ENCODE measurements around the gene TKFC.

TKFC gene

GRCh38 chr11:61349916-61350315 is 16.9 kb downstream of the TKFC start:
- H3K4me1 Mint-ChIP-seq, result peaks cover 10% of the 10 kb centered on the region
- peak overlapping the region; percentile 22 for H3K27ac Mint-ChIP-seq
- no peak overlapping the region for H3K4me3 Mint-ChIP-seq
- peaks cover 39% of the 10 kb centered on the region for H3K36me3 Mint-ChIP-seq
- no peaks in the 10 kb centered on the region for H3K9me3 Mint-ChIP-seq
- ATAC-seq (no peak), DNase-seq (ENCODE audit: low spot score in 2 of 2) (no peak)

- H3K27ac Mint-ChIP-seq, result peak overlapping the region; percentile 22
- H3K4me1 Mint-ChIP-seq, result peaks cover 10% of the 10 kb centered on the region
- H3K9me3 Mint-ChIP-seq, result no peaks in the 10 kb centered on the region
- no peak for DNase-seq (ENCODE audit: low spot score in 2 of 2)
- H3K4me3 Mint-ChIP-seq, result no peak overlapping the region
- peak; percentile 19 for ATAC-seq
- H3K36me3 Mint-ChIP-seq, result peaks cover 43% of the 10 kb centered on the region
Observed at GRCh38 chr11:61350336-61350735, 17.3 kb downstream of the TKFC start.

- no peak for ATAC-seq
- Mint-ChIP-seq H3K9me3 (no peaks in the 10 kb centered on the region), H3K27ac (peak overlapping the region; percentile 22), H3K4me3 (no peak overlapping the region), H3K36me3 (peaks cover 47% of the 10 kb centered on the region), H3K4me1 (peaks cover 10% of the 10 kb centered on the region)
- no peak for DNase-seq (ENCODE audit: low spot score in 2 of 2)
Observed at GRCh38 chr11:61350803-61351202, 17.8 kb downstream of the TKFC start.

GRCh38 chr11:61352038-61352437 is 19.0 kb downstream of the TKFC start:
- peak overlapping the region; percentile 58 for H3K27ac Mint-ChIP-seq
- peaks cover 59% of the 10 kb centered on the region for H3K36me3 Mint-ChIP-seq
- DNase-seq (ENCODE audit: low spot score in 2 of 2) (no peak), ATAC-seq (no peak)
- H3K9me3 Mint-ChIP-seq, result no peaks in the 10 kb centered on the region
- H3K4me1 Mint-ChIP-seq, result peaks cover 10% of the 10 kb centered on the region
- no peak overlapping the region for H3K4me3 Mint-ChIP-seq

GRCh38 chr11:61353131-61354067 is 20.4 kb downstream of the TKFC start:
- DNase-seq (ENCODE audit: low spot score in 2 of 2), result no peak
- H3K36me3 Mint-ChIP-seq, result peaks cover 59% of the 10 kb centered on the region
- H3K9me3 Mint-ChIP-seq, result no peaks in the 10 kb centered on the region
- no peak overlapping the region for H3K4me3 Mint-ChIP-seq
- H3K27ac Mint-ChIP-seq, result peak overlapping the region; percentile 9
- H3K4me1 Mint-ChIP-seq, result peaks cover 10% of the 10 kb centered on the region
- ATAC-seq, result no peak

DNA sequence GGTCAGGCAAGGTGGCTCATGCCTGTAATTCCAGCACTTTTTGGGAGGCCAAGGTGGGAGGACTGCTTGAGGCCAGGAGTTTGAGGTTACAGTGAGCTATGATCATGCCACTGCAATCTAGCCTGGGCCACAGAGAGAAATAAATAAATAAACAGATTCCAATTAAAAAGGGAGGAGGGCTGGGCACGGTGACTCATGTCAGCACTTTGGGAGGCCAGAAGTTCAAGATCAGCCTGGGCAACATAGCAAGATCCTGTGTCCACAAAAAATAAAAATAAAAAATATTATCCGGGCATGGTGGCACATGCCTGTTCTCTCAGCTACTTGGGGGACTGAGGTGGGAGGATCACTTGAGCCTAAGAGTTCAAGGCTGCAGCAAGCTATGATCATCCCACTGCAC is 21.2 kb downstream of the TKFC start:
- ATAC-seq (no peak), DNase-seq (ENCODE audit: low spot score in 2 of 2) (no peak)
- peaks cover 54% of the 10 kb centered on the region for H3K36me3 Mint-ChIP-seq
- H3K27ac Mint-ChIP-seq, result no peak overlapping the region
- peaks cover 10% of the 10 kb centered on the region for H3K4me1 Mint-ChIP-seq
- H3K9me3 Mint-ChIP-seq, result no peaks in the 10 kb centered on the region
- H3K4me3 Mint-ChIP-seq, result no peak overlapping the region

GRCh38 chr11:61356706-61357105 is 23.7 kb downstream of the TKFC start:
- no peak overlapping the region for H3K4me3 Mint-ChIP-seq

GRCh38 chr11:61357233-61357893 is 24.3 kb downstream of the TKFC start:
- Mint-ChIP-seq H3K4me3 (no peak overlapping the region), H3K4me1 (peaks cover 11% of the 10 kb centered on the region), H3K27ac (peak overlapping the region; percentile 74), H3K9me3 (no peaks in the 10 kb centered on the region), H3K36me3 (peaks cover 51% of the 10 kb centered on the region)
- no peak for DNase-seq (ENCODE audit: low spot score in 2 of 2)
- no peak for ATAC-seq

More at GRCh38 chr11:61356706-61357105, 23.7 kb downstream of the TKFC start:
- H3K27ac Mint-ChIP-seq, result peak overlapping the region; percentile 74
- ATAC-seq (no peak), DNase-seq (ENCODE audit: low spot score in 2 of 2) (no peak)
- H3K4me1 Mint-ChIP-seq, result peaks cover 6% of the 10 kb centered on the region
- no peaks in the 10 kb centered on the region for H3K9me3 Mint-ChIP-seq
- peaks cover 47% of the 10 kb centered on the region for H3K36me3 Mint-ChIP-seq

DNA sequence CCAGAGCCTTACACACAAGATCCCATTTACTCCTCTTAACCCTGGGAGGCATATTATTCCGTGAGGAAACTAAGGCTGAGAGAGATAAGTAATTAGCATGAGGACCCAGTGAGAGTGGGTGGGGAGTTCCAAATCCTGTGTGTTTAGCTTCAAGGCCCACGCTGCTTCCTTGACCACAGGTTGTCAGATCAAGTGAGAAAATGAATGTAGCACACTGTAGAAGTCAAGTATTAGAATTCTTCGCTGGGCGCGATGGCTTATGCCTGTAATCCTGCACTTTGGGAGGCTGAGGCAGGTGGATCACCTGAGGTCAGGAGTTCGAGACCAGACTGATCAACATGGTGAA is 24.8 kb downstream of the TKFC start:
- ATAC-seq (no peak), DNase-seq (ENCODE audit: low spot score in 2 of 2) (no peak)
- H3K36me3 Mint-ChIP-seq, result peaks cover 52% of the 10 kb centered on the region
- no peak overlapping the region for H3K4me3 Mint-ChIP-seq
- peaks cover 16% of the 10 kb centered on the region for H3K4me1 Mint-ChIP-seq
- no peaks in the 10 kb centered on the region for H3K9me3 Mint-ChIP-seq
- no peak overlapping the region for H3K27ac Mint-ChIP-seq

DNA sequence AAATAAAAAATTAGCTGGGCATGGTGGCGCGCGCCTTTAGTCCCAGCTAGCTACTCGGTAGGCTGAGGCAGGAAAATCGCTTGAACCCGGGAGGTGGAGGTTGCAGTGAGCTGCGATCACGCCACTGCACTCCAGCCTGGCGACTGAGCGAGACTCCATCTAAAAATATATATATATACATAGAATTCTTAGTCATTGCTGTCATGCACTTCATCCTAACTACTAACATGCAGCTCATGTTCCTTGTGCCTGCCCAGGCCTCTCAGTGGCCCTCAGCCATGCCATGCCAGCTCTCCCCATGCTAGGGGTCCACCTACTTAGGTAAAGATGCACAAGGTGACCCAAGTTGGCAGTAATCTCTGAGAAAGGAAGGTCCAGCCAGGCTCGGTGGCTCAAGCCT is 25.5 kb downstream of the TKFC start:
- no peak overlapping the region for H3K27ac Mint-ChIP-seq
- H3K9me3 Mint-ChIP-seq, result no peaks in the 10 kb centered on the region
- ATAC-seq (no peak), DNase-seq (ENCODE audit: low spot score in 2 of 2) (no peak)
- peaks cover 19% of the 10 kb centered on the region for H3K4me1 Mint-ChIP-seq
- no peak overlapping the region for H3K4me3 Mint-ChIP-seq
- peaks cover 50% of the 10 kb centered on the region for H3K36me3 Mint-ChIP-seq

DNA sequence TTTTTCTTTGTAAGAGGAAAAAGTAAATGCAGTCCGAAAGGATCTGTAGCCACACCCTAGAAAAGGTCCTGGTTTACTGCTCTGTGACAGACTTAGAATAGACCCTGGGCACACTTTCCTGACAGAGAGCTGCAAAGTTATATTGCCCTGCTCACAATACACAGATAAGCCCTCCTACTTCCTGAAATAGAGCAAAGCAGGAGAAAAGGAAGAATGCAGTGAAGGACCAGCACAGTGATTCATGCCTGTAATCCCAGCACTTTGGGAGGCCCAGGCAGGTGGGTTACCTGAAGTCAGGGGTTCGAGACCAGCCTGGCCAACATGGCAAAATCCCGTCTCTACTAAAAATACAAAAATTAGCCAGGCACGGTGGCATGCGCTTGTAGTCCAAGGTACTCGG is 26.5 kb downstream of the TKFC start:
- DNase-seq (ENCODE audit: low spot score in 2 of 2), result no peak
- no peak overlapping the region for H3K27ac Mint-ChIP-seq

DNA sequence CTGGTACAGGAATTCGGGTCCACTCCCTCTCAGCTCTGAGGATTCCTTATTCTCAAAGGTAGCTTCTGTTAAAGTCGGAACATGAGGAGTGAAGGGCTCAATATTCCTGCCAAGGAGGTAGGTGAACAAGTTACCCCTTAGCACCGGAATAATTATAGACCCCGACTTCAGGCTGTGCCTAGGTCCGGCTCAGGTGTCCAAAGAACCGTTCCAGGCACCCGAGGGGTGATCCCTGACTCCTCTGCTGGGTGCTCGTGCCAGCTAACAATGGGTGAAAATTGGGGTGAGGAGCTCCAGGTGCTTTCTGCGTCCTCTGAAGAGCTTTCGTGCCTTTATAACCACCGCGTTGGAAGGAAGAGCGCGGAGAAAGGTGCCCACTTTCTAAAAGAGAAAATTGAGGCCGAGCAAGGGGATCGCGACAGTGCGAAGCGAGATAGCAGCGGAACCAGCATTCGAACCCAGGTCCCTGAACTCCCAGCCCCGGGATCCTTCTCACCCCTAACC is 28.3 kb downstream of the TKFC start:
- Mint-ChIP-seq H3K27ac (peak overlapping the region; percentile 98), H3K4me1 (peaks cover 20% of the 10 kb centered on the region), H3K9me3 (no peaks in the 10 kb centered on the region), H3K4me3 (peak overlapping the region; percentile 98), H3K36me3 (peaks cover 57% of the 10 kb centered on the region)
- ATAC-seq (peak; percentile 4), DNase-seq (ENCODE audit: low spot score in 2 of 2) (no peak)

More for the DNA sequence above, 26.5 kb downstream of the TKFC start:
- Mint-ChIP-seq H3K36me3 (peaks cover 56% of the 10 kb centered on the region), H3K4me1 (peaks cover 20% of the 10 kb centered on the region), H3K4me3 (peak overlapping the region; percentile 98), H3K9me3 (no peaks in the 10 kb centered on the region)
- no peak for ATAC-seq

GRCh38 chr11:61361741-61362541 is 28.9 kb downstream of the TKFC start, which contains the start of the genes CYB561A3 and TMEM138:
CYB561A3 (minus strand) TSS chr11:61361882; CDS start chr11:61356713, 5,169 bp downstream.
TMEM138 (plus strand) TSS chr11:61362374; CDS start chr11:61364391, 2,017 bp downstream.
- peaks cover 57% of the 10 kb centered on the region for H3K36me3 Mint-ChIP-seq
- H3K4me1 Mint-ChIP-seq, result peaks cover 20% of the 10 kb centered on the region
- DNase-seq (ENCODE audit: low spot score in 2 of 2), result peak; percentile 75 to 93
- peak within 1 kb of the TSS; percentile 98 for H3K4me3 Mint-ChIP-seq
- no peaks in the 10 kb centered on the region for H3K9me3 Mint-ChIP-seq
- H3K27ac Mint-ChIP-seq, result peak within 1 kb of the TSS; percentile 98
- peak; percentile 97 for ATAC-seq

DNA sequence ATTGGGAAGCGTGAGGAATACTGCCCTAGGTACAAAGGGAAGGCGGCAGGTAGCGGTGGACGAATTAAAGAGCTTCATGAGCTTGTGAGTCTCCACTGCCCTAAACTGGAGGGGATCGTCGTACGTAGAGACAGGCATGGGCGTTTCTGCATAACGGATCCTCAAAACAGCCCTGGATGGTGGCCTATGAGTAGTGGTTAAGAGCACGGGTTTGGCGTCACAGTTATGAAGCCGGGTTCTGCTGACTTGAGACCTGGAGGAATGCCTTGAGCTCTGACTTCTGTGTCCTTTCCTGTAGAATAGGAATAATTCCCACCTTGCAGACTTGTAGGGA is 29.5 kb downstream of the TKFC start:
- H3K4me3 Mint-ChIP-seq, result peak overlapping the region; percentile 98
- H3K27ac Mint-ChIP-seq, result peak overlapping the region; percentile 98
- H3K4me1 Mint-ChIP-seq, result peaks cover 20% of the 10 kb centered on the region
- peak in 1 of 2 donors; percentile 8 for DNase-seq (ENCODE audit: low spot score in 2 of 2)
- peaks cover 62% of the 10 kb centered on the region for H3K36me3 Mint-ChIP-seq
- peak; percentile 37 for ATAC-seq
- H3K9me3 Mint-ChIP-seq, result no peaks in the 10 kb centered on the region

Data from stimulated activated effector memory CD8-positive, alpha-beta T cell treated with anti-CD3 and anti-CD28 coated beads, Interleukin-12 subunit alpha, Interleukin-12 subunit beta, amount 100 ng/mL, for 72 hours (primary cell).